ENCODE measurements around the gene GPR78.

Gene GPR78, protein sequence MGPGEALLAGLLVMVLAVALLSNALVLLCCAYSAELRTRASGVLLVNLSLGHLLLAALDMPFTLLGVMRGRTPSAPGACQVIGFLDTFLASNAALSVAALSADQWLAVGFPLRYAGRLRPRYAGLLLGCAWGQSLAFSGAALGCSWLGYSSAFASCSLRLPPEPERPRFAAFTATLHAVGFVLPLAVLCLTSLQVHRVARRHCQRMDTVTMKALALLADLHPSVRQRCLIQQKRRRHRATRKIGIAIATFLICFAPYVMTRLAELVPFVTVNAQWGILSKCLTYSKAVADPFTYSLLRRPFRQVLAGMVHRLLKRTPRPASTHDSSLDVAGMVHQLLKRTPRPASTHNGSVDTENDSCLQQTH

DNA sequence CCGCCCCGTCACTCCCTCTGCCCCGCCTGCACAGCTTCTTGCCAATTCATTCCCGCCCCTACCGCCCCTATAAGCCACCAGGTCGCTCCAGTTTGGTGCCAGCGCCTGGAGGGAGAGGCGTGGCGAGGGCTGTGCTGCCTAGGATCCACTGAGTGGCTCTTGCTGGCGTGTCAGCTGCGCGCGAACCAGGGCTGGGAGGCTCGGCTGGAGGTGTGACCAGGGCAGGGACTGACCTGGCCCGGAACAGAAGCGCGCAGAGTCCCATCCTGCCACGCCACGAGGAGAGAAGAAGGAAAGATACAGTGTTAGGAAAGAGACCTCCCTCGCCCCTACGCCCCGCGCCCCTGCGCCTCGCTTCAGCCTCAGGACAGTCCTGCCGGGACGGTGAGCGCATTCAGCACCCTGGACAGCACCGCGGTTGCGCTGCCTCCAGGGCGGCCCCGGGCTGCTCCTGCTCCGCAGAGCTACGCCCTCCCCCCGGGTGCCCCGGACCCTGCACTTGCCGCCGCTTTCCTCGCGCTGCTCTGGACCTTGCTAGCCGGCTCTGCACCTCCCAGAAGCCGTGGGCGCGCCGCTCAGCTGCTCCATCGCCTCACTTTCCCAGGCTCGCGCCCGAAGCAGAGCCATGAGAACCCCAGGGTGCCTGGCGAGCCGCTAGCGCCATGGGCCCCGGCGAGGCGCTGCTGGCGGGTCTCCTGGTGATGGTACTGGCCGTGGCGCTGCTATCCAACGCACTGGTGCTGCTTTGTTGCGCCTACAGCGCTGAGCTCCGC, at the start of gene GPR78:
TSS of gene GPR78 (plus strand) at position 72 of the 773 bp plus-strand sequence. CDS start at position 663, 591 bp downstream.
- peak in 1 of 3 donors; percentile 28 for DNase-seq (ENCODE audit: low read depth in 3 of 3, low spot score in 1 of 3)

DNA sequence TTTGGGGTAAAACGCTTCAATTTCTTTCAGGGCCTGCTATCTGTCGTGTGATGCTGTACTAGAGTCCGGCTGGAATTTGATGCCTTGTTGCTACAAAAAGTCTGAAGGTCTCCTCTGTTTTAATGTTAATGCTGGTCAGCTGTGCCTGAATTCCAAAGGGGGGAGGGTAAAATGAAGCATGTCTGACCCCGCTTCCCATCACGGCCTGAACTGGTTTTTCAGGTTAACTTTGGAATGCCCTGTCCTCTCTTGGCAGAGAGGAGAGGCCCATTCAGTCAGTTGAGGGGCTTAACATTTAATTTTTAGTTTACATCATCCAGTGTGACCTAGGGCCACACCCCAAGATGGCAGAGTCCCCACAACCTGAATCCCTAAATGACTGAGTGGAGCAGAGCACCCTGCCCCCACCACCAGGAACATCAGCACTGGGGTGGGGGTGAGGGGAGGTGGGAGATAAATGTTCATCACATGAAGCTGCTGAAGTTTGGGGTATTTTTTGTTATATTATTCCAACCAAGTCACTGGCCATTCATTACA, 47.9 kb upstream of the GPR78 start:
- no peak for DNase-seq (ENCODE audit: low read depth in 3 of 3, low spot score in 1 of 3)

DNA sequence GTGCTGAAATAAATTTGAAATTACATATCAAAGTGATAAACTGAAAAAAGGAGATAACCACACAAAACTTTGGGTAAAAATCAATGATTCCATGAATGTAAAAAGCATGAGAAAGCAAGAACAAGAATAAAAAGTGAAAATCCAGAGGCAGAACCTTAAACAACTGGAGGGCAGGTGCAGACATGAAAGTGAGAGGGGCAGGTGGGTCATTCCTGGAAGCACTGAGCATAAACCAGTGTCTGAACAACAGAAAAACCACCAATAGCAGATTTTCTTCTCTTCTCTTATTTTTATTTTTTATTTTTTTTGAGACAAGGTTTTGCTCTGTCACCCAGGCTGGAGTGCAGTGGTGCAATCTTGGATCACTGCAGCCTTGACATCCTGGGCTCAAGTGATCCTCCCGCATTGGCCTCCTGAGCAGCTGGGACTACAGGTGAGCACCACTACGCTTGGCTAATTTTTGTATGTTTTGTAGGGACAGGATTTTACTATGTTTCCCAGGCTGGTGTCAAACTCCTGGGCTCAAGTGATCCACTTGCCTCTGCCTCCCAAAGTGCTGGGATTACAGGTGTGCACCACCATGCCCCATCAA, 46.8 kb upstream of the GPR78 start:
- DNase-seq (ENCODE audit: low read depth in 3 of 3, low spot score in 1 of 3) = no peak

DNA sequence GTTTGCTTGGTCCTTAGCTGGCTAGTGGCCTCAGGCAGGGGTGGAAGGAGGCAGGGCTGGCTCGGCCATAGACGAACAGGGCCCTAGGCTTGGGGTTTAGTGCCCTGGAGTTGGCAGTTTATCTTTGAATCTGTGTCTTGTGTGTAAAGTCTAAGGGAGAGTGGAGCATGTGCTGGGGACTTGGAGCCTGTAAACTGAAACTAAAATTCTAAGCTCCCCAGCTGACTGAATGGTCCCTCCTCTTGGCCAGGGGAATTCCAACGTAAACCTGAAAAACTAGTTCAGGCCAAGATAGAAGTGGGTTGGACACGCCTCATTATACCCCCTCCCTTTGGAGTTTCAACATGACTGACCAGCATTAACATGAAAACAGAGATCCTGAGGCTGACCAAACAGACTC, 46.1 kb upstream of the GPR78 start:
- no peak for DNase-seq (ENCODE audit: low read depth in 3 of 3, low spot score in 1 of 3)

DNA sequence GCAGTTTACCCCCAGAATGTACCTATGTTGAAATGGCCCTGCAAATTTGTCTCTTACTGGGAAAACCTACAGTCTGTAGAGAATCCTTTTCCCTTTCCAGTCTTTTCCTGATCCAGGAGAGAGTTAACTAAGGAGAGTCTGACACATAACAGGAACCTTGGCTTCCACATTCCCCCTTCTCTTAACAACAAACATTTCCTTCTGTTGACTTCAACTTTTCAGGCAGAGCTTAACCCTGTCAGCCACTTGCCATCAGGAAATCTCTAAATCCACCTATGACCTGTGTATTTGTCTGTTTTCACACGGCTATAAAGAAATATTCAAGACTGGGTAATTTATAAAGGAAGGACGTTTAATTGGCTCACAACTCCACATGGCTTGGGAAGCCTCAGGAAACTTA, 45.6 kb upstream of the GPR78 start:
- DNase-seq (ENCODE audit: low read depth in 3 of 3, low spot score in 1 of 3) = no peak

DNA sequence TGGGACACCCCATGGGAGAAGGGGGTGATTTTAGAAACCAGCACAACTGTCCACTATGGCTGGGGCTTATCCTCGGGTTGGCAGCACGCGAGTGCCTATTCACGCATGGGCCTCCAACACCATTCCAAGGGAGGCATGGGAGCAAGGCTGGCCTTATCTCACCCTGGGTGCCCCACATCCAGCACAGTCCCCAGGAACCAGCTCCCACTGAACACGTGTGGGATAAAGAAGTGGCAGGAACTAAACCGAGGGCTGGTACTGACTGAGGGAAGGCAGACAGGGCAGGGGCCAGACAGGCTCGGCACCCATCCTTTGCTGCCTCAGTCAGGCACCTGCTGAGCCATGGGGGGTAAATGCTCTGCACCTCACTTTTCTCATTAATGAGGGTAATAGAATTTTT, 43.7 kb upstream of the GPR78 start:
- DNase-seq (ENCODE audit: low read depth in 3 of 3, low spot score in 1 of 3) = no peak

DNA sequence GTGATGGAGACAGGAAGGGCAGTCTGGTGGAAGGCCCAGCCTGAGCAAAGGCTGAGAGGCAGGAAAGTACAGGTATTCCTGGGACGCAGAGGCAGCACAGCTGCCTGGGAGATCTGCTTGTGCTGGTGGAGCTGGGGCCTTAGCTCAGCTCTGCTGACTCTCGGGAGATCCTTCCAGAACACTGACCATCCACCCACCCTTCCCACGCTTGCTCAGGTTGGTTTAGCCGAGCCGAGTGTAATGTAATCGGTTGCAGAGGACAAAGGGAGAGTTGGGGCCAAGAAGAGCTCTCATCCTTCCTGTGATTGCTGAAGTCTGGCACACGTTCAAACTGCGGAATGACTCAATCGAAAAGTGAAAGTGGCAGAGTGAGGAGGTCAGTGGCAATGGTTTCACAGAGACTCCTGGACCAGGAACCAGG, 43.1 kb upstream of the GPR78 start:
- DNase-seq (ENCODE audit: low read depth in 3 of 3, low spot score in 1 of 3) = no peak

DNA sequence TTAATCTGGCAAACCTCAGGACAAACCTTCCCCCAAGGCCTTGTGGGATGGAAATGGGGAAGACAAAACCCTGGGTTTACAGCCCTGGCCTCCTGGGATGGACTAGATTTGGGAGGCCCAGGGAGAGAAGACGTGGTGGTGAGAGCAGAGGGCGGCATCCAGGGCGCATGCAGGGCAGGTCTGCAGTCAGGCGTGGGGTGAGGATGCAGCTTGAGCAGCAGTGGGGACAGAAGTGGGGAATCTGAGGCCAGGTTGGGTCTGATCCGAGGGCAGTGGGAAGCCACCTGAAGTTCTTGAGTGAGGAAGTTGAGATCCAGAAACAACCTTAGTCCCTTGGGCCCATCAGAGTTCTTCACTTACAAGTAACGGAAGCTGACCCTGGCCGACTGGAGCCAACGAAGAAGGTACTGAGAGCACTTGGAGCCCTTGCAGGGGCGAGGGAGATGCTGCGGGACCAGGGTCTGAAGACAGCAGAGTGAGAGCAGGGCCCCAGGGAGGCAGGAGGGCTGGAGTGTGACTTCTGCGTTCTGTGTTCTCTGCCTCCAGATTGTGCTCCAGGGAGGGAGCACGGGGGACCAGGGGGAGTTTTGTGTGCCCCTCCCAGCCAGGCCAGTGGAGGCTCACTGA, 42.0 kb upstream of the GPR78 start:
- no peak for DNase-seq (ENCODE audit: low read depth in 3 of 3, low spot score in 1 of 3)

DNA sequence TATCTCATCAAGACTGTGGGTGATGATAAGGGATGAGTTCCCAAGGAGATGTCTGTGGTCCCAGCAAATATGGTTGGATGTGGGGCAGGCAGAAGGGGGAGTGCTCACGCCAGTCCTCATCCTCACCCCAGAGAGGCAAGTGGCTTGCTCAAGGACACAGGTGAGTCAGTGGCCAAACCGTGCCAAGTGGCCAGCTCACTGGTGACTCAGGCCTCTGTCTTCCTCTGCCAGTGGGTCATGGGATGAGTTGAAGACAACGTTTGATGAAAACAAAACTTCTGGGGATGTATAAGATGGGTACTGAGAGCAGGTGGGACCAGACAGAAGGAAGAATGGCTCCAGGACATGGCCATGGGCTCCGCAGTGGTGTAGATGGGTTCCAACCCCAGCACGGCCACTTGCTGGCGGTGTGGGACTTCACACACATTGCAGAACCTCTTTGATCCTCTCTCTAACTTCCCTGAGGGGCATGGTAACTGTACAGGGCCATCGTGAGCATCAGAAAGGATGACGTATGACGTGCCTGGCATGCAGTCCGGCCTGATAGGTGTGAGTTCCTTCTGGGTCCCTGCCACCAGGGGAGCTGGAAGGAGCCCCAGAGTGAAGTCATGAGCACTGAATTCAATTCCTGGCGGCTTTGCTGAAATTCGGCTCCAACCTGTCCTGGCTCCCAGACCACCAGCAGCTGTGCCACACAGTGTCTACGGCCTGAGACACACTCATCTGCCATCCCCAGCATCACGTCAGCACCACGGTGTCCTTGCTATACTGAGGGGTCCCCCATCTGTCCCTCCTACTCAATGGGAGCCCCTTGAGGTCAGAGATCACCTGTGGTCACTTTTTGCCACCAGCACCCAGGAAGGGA, 41.3 kb upstream of the GPR78 start:
- DNase-seq (ENCODE audit: low read depth in 3 of 3, low spot score in 1 of 3) = no peak

DNA sequence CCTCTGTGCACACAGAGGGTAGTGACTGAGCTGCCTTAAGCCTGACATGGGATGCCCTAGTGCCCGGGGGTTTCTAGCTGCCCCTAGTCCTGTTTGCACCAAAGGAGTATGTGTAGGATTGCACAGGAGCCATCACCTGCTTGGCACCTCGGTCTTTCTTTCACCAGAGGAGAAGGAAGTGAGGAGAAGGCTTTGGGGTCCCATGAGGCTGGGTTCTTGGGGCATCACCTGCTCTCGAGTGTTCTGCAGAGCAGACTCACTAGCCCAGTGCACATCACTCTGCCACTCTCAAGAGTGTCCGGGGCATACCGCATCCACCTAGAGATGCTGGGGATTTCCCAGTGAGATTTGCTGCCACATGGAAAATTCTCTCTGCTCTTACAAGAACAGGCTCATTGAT, 40.5 kb upstream of the GPR78 start:
- DNase-seq (ENCODE audit: low read depth in 3 of 3, low spot score in 1 of 3) = no peak

DNA sequence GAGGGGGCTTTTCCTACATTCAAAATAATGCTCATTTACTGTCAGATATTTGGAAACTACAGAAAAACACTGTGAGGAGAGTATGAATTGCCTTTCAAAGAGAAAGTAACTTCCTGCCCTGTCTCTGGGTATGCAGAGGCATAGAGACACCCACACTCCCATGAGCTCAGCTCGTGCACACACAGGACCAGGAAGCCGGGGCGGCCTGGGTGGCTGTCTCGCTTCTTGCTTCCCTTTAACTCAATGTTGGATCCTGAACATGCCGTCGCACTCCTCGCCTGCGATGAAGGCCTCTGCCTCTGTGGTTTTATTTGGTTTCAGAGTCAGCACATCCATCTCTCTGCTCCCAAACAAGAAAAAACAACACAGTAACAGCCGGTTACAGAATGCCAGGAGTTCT, 40.1 kb upstream of the GPR78 start:
- DNase-seq (ENCODE audit: low read depth in 3 of 3, low spot score in 1 of 3) = peak in 1 of 3 donors; percentile 10

DNA sequence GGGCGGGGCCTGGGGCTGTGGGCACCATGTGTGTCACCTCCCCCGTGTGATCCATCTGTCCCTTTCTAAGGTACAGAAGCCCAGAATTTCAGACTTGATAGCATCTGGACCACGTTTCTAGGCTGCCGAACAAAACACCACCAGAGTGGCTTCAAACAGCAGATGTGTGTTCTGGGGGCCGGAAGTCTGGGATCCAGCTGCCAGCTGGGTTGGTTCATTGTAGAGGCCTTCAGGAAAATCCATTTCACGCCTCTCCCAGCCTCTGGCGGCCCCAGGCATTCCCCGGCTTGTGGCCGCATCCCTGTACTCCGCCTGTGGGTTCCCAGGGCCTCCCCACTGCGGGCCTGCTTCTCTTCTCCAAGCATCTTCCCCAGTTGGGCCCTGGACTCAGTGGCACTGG, 39.6 kb upstream of the GPR78 start:
- DNase-seq (ENCODE audit: low read depth in 3 of 3, low spot score in 1 of 3) = no peak

DNA sequence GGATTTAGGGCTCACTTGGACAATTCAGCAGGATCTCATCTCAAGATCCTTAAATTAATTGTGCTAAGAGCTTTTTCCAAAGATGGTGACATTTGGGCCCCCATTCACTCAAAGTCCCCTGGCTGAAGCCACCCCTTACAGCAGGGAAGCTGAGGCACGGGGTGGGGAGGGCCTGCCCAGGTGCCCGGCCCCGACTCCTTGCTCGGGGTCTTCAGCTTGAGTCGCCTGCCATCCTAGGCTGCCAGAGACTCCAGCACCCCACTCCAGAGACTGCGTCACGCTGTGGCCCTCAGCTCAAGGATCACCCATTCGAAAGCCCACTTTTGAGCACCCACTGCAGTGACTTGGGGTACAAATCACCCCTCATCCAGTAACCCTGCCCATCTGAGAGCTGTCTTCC, 39.2 kb upstream of the GPR78 start:
- DNase-seq (ENCODE audit: low read depth in 3 of 3, low spot score in 1 of 3) = no peak

DNA sequence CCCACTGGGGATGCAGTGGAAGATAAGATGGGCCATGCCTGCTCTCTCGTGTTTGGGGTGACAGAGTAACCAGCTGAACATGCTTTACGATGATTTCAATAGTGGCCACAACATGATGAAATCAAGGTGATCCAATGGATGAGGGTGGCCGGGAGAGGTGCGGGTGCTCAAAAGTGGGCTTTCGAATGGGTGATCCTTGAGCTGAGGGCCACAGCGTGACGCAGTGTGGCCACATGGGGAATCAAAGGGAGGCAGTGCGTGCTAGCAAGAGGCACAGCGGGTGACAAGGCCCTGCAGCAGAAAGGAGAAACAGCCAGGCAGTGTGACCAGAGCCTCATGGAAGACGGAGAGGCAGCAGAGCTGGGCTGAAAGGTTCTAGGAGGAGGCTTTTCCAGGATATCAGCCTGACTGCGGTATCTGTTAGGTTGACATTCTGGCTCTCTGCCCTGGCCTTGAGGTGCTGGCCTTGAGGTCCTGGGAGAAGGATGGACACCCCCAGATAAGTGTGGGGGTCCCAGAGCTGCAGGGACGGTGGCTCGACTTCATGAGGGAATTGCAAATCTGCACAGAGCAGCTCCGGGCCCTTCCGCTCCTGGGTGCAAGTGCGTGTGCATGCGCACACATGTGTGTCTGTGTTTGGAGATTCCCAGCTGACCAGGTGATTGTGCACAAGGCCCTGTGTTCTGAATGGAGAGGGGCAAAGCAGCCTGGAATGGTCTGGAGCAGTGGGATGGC, 38.0 kb upstream of the GPR78 start:
- DNase-seq (ENCODE audit: low read depth in 3 of 3, low spot score in 1 of 3) = no peak

DNA sequence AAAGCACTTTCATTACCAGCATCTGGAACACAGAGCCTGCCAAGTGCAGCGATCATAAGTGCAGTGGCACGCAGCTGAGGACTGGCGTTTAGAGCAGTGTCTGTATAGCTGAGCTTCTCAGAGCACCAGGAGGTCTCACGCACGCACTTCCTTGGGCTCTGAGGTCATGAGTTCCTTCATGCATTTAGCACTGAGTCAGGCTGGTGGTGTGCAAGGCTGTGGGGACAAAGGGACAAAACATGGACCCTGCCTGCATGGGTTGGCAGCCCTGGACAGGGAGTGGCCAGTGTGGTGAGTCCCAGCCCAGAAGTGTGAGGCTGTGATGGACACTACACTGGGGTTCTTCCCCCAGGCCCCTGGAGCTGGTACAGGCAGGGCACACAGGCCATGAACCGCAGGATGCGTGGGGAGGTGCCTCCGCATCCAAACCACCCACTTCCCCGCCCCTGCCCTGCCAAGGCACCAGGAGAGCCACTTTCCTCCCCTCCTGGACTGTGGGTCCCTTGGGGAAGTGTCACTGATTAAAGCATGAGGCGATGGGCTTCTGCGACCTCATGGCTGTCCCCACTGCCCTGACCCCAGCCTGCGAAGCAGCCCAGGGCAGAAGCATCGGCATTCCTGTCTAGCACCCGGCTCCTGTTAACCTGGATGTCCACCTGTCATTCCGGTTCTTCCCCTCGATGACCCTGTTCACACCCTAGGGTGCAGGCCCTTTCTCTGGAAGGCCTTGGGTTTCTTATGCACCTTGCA, 37.2 kb upstream of the GPR78 start:
- DNase-seq (ENCODE audit: low read depth in 3 of 3, low spot score in 1 of 3) = no peak

DNA sequence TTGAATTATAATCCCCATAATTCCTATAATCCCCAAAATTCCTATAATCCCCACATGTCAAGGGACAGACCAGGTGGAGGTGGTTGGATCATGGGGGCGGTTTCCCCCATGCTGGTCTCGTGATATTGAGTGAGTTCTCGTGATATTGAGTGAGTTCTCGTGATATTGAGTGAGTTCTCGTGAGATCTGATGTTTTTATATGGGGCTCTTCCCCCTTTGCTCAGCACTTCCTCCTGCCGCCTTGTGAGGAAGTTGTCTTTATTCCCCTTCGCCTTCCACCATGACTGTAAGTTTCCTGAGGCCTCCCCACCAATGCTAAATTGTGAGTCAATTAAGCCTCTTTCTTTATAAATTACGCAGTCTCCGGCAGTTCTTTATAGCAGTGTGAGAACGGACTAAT, 36.6 kb upstream of the GPR78 start:
- no peak for DNase-seq (ENCODE audit: low read depth in 3 of 3, low spot score in 1 of 3)

DNA sequence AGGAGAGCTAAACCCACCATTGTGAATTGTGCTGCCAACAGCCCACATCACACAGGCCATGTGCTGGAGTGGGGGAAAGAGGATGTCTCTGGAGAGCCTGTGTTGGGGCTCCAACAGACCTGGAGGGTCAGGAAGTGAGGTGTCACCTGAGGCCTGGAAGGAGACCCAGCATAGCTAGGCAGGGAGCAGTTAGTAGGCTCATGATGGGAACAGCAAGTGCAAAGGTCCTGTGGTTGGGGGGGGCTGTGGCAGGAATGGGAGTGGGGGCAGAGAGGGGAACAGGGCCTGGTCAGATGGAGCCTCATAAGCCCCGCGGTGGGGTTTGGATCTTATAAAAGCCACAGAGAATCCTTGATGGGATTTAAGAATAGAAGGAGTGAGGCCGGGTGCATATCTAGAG, 35.9 kb upstream of the GPR78 start:
- no peak for DNase-seq (ENCODE audit: low read depth in 3 of 3, low spot score in 1 of 3)

DNA sequence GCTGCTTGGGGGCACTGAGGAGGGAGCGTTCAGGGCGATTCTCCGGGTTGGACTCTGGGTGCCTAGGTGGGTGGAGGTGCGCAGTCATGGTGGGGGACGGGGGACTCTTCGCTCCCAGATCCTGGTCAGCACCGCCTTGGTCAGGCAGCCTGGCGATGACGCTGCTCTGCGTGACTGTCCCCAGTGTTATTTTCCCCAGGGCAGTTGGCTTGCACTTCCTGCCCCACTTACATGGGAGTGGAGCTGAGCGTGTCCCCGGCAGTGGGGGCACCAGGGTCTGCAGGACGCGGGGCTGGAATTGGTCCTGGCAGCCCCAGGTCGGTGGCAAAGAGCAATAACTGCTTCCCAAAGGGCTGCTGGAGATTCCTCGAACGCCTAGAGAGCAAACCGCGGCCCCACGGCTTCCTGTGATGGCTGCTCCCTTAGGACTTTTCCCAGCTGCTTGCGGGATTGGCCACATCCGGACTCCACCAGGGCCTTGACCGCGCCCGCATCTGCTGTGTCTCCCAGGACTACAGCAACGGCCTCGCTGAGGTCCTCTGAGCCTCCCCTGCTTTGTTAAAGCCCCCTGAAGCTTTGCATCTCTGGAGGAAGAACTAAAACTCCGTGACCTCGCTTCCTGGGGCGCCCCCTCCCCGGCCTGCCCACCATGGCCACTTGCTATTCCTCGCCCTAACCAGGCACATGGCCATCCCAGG, 35.3 kb upstream of the GPR78 start:
- DNase-seq (ENCODE audit: low read depth in 3 of 3, low spot score in 1 of 3) = no peak

DNA sequence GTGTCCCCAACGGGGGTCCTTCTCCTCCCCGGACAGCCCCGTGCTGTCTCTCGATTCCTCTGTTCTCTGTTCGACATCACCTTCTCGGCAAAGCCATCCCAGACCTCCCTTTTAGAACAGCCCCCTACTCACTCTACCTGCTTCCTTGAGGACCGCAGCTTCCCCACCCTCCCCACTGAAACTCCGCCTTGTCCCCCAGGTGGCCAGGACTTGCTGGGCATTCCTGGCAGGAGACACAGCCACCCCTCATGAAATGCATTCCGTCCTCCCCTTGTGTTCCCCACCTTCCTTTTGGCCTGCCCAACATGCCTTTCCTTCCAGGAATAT, 34.8 kb upstream of the GPR78 start:
- DNase-seq (ENCODE audit: low read depth in 3 of 3, low spot score in 1 of 3) = no peak
